ENCODE data around the gene FPR3. TPM values are rescaled to one million over a fixed set of nuclear protein-coding genes. Genes with fewer than 3 reads are reported as not detected.

The FPR3 gene
- total RNA-seq, 1 donor from 2014 or later = not detected

DNA sequence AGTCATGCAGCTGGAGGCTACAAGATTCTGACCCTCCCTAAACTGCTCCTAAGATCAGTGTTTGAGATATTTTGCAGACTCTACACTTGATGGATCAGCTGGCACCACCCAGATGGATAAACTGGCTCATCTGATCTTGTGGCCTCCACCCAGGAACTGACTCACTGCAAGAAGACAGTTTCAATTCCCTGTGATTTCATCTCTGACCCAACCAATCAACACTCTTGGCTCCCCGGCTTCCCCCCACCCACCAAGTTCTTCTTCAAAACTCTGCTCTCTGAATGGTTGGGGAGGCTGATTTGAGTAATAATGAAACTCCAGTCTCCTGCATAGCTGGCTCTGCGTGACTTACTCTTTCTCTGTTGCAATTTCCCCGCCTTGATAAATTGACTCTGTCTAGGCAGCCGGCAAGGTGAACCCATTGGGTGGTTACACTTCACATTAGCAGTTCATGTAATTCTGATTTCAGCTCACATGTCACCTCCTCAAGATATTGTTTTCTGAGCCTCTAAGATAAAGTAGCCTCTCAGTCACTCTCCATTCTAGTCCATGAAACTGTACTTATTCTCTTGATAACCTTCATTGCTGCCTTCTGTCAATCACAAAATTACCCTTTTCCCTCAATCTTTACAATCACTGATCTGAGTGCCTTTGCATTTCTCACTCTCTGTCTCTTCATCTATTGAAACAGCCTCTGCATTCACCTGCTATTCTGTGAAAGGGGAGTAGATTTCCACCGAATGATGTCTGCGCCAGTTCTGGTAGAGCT, 9.9 kb upstream of the FPR3 start:
- H3K36me3 ChIP-seq (ENCODE audit: control insufficient read depth, insufficient read depth, low read length) = no peaks in the 10 kb centered on the region
- H3K4me3 ChIP-seq (ENCODE audit: low read depth, low read length) = no peak overlapping the region
- DNase-seq (ENCODE audit: low read depth) = no peak
- no peaks in the 10 kb centered on the region for H3K27me3 ChIP-seq (ENCODE audit: control insufficient read depth, insufficient read depth, low read length)
- TF ChIP-seq, protein P1, sequence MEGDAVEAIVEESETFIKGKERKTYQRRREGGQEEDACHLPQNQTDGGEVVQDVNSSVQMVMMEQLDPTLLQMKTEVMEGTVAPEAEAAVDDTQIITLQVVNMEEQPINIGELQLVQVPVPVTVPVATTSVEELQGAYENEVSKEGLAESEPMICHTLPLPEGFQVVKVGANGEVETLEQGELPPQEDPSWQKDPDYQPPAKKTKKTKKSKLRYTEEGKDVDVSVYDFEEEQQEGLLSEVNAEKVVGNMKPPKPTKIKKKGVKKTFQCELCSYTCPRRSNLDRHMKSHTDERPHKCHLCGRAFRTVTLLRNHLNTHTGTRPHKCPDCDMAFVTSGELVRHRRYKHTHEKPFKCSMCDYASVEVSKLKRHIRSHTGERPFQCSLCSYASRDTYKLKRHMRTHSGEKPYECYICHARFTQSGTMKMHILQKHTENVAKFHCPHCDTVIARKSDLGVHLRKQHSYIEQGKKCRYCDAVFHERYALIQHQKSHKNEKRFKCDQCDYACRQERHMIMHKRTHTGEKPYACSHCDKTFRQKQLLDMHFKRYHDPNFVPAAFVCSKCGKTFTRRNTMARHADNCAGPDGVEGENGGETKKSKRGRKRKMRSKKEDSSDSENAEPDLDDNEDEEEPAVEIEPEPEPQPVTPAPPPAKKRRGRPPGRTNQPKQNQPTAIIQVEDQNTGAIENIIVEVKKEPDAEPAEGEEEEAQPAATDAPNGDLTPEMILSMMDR (IDR thresholded peaks at IDR 0.05; ENCODE audit: insufficient read depth, low read length, poor library complexity, severe bottlenecking) = no peak

DNA sequence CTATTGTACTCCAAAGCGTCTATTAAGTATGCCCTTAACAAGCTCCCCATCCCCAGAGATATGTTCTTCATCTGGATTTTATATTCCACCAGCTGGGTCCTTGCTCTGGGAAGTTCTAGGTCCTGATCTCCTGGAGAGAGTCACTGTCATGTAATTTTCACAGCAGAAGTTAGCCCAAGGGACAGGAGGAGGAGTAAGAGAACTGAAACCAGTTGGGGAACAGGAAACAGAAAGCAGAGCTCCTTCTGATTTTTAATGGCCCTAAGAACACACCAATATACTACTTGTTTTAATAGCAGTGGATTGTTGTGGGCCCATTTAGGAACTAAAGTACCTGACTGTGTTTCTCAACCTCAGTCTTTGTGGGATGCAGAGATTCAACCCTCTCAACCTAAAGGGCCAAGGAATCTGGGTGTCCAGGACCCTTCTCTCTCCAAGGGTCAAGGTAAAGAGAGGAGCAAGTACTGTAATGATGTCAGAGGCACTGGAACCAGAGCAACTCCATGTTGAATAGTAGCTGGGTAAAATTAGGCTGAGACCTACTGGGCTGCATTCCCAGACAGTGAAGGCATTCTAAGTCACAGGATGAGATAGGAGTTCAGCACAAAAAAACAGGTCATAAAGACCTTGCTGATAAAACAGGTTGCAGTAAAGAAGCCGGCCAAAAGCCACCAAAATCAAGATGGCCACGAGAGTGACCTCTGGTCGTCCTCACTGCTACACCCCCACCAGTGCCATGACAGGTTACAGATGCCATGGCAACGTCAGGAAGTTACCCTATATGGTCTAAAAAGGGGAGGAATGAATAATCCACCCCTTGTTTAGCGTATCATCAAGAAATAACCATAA, 8.1 kb upstream of the FPR3 start:
- TF ChIP-seq, protein P1 (IDR thresholded peaks at IDR 0.05; ENCODE audit: insufficient read depth, low read length, poor library complexity, severe bottlenecking) = no peak
- no peaks in the 10 kb centered on the region for H3K36me3 ChIP-seq (ENCODE audit: control insufficient read depth, insufficient read depth, low read length)

DNA sequence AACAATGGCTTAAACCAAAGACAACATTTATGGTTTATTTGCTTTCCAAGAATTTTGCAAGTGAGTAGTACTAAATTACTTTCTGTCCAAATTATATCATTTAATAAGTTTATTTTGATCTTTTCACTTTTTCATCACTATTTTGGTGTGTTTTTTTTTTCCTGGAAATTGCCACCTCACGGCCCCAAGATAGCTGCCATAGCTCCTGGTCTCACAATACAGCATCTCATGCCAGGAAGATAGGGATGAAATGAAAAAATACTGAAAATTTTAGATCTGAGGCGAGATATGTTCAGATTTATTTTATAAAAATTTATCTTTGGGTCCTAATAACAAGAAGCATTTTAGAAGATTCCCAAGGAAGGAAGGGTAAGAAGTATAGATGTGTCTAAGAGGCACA, 6.9 kb upstream of the FPR3 start:
- TF ChIP-seq, protein P1 (IDR thresholded peaks at IDR 0.05; ENCODE audit: insufficient read depth, low read length, poor library complexity, severe bottlenecking) = no peak
- no peak for DNase-seq (ENCODE audit: low read depth)
- no peaks in the 10 kb centered on the region for H3K36me3 ChIP-seq (ENCODE audit: control insufficient read depth, insufficient read depth, low read length)
- no peak overlapping the region for H3K4me3 ChIP-seq (ENCODE audit: low read depth, low read length)
- no peaks in the 10 kb centered on the region for H3K27me3 ChIP-seq (ENCODE audit: control insufficient read depth, insufficient read depth, low read length)

More for the DNA sequence above, 8.1 kb upstream of the FPR3 start:
- H3K27me3 ChIP-seq (ENCODE audit: control insufficient read depth, insufficient read depth, low read length) = no peaks in the 10 kb centered on the region
- no peak for DNase-seq (ENCODE audit: low read depth)
- no peak overlapping the region for H3K4me3 ChIP-seq (ENCODE audit: low read depth, low read length)

DNA sequence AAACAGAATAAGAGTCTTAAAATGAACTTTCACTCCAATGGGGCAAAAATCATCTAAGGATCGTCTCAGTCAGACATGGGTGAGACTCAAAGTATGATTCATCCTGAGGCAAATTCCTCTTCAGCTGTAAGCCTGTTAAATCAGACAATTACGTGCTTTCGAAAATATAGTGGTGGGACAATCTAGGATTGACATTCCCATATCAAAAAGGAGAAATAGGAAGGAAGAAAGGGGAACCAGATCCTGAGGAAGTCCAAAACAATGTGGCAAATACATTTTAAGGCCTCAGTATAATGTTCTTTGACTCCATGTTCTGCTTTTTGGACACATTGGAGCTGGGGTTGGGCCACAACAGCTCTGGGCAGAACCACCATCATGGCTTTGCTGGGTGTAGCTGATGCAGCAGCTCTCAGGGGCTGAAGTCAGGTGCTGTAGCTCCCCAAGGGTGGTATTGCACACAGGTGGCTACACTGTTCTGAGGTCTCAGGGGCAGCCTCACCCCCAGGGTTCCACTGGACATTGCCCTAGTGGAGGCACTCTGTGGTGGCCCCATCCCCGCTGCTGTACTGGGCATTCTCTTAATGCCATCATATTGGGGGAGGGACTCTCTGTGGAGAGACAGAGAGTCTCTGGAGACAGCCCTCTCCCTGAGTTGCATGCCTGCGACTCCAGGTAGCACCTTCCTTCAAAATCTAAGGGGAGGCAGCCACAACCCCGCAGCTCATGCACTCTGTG, 5.7 kb upstream of the FPR3 start:
- no peak for DNase-seq (ENCODE audit: low read depth)
- TF ChIP-seq, protein P1 (IDR thresholded peaks at IDR 0.05; ENCODE audit: insufficient read depth, low read length, poor library complexity, severe bottlenecking) = no peak
- Histone ChIP-seq H3K4me3 (ENCODE audit: low read depth, low read length) (no peak overlapping the region), H3K36me3 (ENCODE audit: control insufficient read depth, insufficient read depth, low read length) (no peaks in the 10 kb centered on the region), H3K27me3 (ENCODE audit: control insufficient read depth, insufficient read depth, low read length) (no peaks in the 10 kb centered on the region)

DNA sequence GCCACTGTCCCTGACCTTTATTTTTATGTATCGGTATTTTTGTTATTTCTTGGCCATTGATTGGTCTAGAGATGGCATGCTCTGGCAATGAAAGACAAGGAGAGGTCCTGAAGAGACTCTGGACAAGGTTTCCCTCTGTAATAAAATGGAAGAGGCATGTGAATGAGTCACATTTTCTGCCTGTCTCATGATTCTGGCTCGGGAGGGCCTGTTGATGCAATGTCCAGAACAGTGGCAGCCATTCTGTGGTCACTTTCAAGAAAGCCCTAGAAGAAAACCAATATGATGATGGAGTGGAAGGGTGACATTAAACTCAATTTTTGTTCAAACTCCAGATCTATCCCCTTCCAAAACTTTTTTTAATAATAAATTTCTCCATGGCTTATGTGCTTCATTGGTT, 2.0 kb upstream of the FPR3 start:
- Histone ChIP-seq H3K4me3 (ENCODE audit: low read depth, low read length) (no peak overlapping the region), H3K27me3 (ENCODE audit: control insufficient read depth, insufficient read depth, low read length) (no peaks in the 10 kb centered on the region), H3K36me3 (ENCODE audit: control insufficient read depth, insufficient read depth, low read length) (no peaks in the 10 kb centered on the region)
- no peak for DNase-seq (ENCODE audit: low read depth)
- TF ChIP-seq, protein P1 (IDR thresholded peaks at IDR 0.05; ENCODE audit: insufficient read depth, low read length, poor library complexity, severe bottlenecking) = no peak

Measured in kidney epithelial cell (primary cell).